ENCODE results near the gene DNAH6. TPM values are rescaled to one million over a fixed set of nuclear protein-coding genes. Genes with fewer than 3 reads are reported as not detected.

Gene DNAH6
- total and polyA plus RNA-seq, 9 of the 15 experiments (the other 6 are each of a cell fraction or from before 2014, with no cell fraction given): 0.01 to 0.04 (median 0.01) TPM; not detected in 5

DNA sequence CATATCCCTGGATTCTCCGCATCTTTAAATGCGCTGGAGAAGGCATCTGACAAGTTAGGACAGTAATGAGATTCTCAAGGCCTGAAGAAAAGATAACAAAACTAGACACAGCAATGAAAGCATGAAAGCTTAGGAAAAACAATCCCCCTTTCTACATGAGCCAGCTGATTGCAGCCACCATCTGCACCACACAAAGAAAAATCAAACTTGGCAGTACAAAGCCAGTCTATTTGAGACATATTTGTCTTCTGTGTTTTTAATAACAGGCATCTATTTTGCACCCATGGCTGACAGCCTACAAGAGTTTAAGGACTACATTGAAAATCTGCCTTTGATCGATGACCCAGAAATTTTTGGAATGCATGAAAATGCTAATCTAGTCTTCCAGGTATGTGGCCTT is 281.0 kb downstream of the DNAH6 start:
- FAIRE-seq (no peak), ATAC-seq (no peak), DNase-seq (ENCODE audit: extremely low read depth in 1 of 4, low spot score in 3 of 4) (no peak)
- ChIA-PET CTCF (ENCODE audit: low intra/inter-chr PET ratio) (no interaction called here), POLR2A (no interaction called here)
- Histone ChIP-seq H3K36me3 (ENCODE audit: control insufficient read depth, insufficient read depth, low read length) (no peaks in the 10 kb centered on the region), H3K79me2 (ENCODE audit: control insufficient read depth, insufficient read depth, low read length) (no peaks in the 10 kb centered on the region), H3K4me2 (ENCODE audit: insufficient read depth, low read length) (no peak overlapping the region), H3K27me3 (ENCODE audit: control insufficient read depth in 2 of 2, insufficient read depth in 2 of 2, low read length in 2 of 2) (peaks cover 0 to 5% of the 10 kb centered on the region in 2 experiments; a peak in 1 of 5 replicates), H3K9me3 (replicated peaks; ENCODE audit: control insufficient read depth, insufficient read depth, low read depth, low read length) (no peaks in the 10 kb centered on the region), H3K9me1 (ENCODE audit: control insufficient read depth, insufficient read depth, low read length) (no peaks in the 10 kb centered on the region), H4K20me1 (replicated peaks; ENCODE audit: control insufficient read depth, insufficient read depth, low read length) (no peaks in the 10 kb centered on the region), H3K27ac (ENCODE audit: extremely low read depth, low read depth, low read length) (no peak overlapping the region), H3K4me1 (replicated peaks in 1 of 2; ENCODE audit: control insufficient read depth in 2 of 2, insufficient read depth in 2 of 2, low read length in 2 of 2) (no peaks in the 10 kb centered on the region), H3K9ac (ENCODE audit: insufficient read depth in 1 of 2, low read depth in 2 of 2, low read length in 2 of 2) (no peak overlapping the region), H3K4me3 (no peak overlapping the region), H2AFZ (ENCODE audit: low read depth, low read length) (no peak overlapping the region)
- BruUV-seq (replicated peaks): no TSS peak
- intact Hi-C loops (cut with micrococcal nuclease) (no loop called here), in situ Hi-C loops (cut with MboI) (no loop called here)
- 0% methylated on average over 3 of the region's 3 CpGs for WGBS (ENCODE audit: insufficient coverage, low coverage, missing lambda C conversion rate)
- TF ChIP-seq GABPB2 (CRISPR knock-in tag; conservative IDR thresholded peaks at IDR 0.05) (no peak), RBM15 (IDR thresholded peaks at IDR 0.05; ENCODE audit: insufficient read depth, low read length) (no peak), NFE2L1 (tag; IDR thresholded peaks at IDR 0.05; ENCODE audit: borderline replicate concordance, low read depth) (no peak), SNRNP70 (optimal IDR thresholded peaks at IDR 0.05; ENCODE audit: low read depth, low read length) (no peak), L3MBTL2 (IDR thresholded peaks at IDR 0.05) (no peak), TAF15 (IDR thresholded peaks at IDR 0.05; ENCODE audit: low read depth, low read length) (no peak), MAFK (IDR thresholded peaks at IDR 0.05; ENCODE audit: low read length) (no peak)
- TF ChIP-seq, protein P1, sequence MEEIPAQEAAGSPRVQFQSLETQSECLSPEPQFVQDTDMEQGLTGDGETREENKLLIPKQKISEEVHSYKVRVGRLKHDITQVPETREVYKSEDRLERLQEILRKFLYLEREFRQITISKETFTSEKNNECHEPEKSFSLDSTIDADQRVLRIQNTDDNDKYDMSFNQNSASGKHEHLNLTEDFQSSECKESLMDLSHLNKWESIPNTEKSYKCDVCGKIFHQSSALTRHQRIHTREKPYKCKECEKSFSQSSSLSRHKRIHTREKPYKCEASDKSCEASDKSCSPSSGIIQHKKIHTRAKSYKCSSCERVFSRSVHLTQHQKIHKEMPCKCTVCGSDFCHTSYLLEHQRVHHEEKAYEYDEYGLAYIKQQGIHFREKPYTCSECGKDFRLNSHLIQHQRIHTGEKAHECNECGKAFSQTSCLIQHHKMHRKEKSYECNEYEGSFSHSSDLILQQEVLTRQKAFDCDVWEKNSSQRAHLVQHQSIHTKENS (CRISPR knock-in tag; IDR thresholded peaks at IDR 0.05): no peak
- TF ChIP-seq, protein P2, sequence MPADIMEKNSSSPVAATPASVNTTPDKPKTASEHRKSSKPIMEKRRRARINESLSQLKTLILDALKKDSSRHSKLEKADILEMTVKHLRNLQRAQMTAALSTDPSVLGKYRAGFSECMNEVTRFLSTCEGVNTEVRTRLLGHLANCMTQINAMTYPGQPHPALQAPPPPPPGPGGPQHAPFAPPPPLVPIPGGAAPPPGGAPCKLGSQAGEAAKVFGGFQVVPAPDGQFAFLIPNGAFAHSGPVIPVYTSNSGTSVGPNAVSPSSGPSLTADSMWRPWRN (IDR thresholded peaks at IDR 0.05; ENCODE audit: low read depth): no peak
- TF ChIP-seq, protein P3, sequence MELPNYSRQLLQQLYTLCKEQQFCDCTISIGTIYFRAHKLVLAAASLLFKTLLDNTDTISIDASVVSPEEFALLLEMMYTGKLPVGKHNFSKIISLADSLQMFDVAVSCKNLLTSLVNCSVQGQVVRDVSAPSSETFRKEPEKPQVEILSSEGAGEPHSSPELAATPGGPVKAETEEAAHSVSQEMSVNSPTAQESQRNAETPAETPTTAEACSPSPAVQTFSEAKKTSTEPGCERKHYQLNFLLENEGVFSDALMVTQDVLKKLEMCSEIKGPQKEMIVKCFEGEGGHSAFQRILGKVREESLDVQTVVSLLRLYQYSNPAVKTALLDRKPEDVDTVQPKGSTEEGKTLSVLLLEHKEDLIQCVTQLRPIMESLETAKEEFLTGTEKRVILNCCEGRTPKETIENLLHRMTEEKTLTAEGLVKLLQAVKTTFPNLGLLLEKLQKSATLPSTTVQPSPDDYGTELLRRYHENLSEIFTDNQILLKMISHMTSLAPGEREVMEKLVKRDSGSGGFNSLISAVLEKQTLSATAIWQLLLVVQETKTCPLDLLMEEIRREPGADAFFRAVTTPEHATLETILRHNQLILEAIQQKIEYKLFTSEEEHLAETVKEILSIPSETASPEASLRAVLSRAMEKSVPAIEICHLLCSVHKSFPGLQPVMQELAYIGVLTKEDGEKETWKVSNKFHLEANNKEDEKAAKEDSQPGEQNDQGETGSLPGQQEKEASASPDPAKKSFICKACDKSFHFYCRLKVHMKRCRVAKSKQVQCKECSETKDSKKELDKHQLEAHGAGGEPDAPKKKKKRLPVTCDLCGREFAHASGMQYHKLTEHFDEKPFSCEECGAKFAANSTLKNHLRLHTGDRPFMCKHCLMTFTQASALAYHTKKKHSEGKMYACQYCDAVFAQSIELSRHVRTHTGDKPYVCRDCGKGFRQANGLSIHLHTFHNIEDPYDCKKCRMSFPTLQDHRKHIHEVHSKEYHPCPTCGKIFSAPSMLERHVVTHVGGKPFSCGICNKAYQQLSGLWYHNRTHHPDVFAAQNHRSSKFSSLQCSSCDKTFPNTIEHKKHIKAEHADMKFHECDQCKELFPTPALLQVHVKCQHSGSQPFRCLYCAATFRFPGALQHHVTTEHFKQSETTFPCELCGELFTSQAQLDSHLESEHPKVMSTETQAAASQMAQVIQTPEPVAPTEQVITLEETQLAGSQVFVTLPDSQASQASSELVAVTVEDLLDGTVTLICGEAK (IDR thresholded peaks at IDR 0.05): no peak
- TF ChIP-seq, protein P3 (CRISPR knock-in tag; IDR thresholded peaks at IDR 0.05): no peak
